Mucosa of descending colon (tissue), 3 donors: ENCODE data around the gene TRAF3. TPM values are rescaled to one million over a fixed set of nuclear protein-coding genes. Genes with fewer than 3 reads are reported as not detected.

Experiments used
- ATAC-seq: fragments of 200-7000 bp; cut with Tn5 transposase; one replicate; pipeline ENCODE4 v1.9.1; 2020; ENCODE audit warnings: mild to moderate bottlenecking, moderate library complexity
- DNase-seq, 3 donors: peaks; one replicate each; pipeline ENCODE4 v3.0.0-alpha.2; 2020
- H3K36me3 ChIP-seq: fragments of 200-600 bp; one replicate; pipeline ENCODE4 v1.8.0; 2021; ENCODE audit warnings: low read depth, mild to moderate bottlenecking
- H3K4me1 ChIP-seq: fragments of 200-600 bp; one replicate; pipeline ENCODE4 v1.8.0; 2021; ENCODE audit warnings: low read depth, mild to moderate bottlenecking
- H3K4me3 ChIP-seq: fragments of 200-600 bp; one replicate; pipeline ENCODE4 v1.8.0; 2021; ENCODE audit warnings: mild to moderate bottlenecking
- H3K9me3 ChIP-seq: fragments of 200-600 bp; one replicate; pipeline ENCODE4 v1.8.0; 2021; ENCODE audit warnings: mild to moderate bottlenecking
- CTCF ChIP-seq: fragments of 200-600 bp; IDR thresholded peaks from one replicate; pipeline ENCODE4 v1.8.0; 2022; ENCODE audit warnings: antibody characterized with exemption, mild to moderate bottlenecking
- intact Hi-C, 2 donors: fragments of 100-400 bp; cut with DNase I in 1 of 2; cut with micrococcal nuclease in 1 of 2; formaldehyde crosslinking; loops; one replicate each; pipeline versions ENCODE4 v1.11.0 to v1.11.1; 2022; cut with DNase I, micrococcal nuclease
- total RNA-seq, 3 donors: library from RNA; stranded (reverse); fragmentation: NEBNext Ultra II Directional in 2 of 3; extraction: Animal tissue kit (Norgen Biotek cat#: 25700) in 2 of 3; gene quantifications; one replicate each; pipeline versions ENCODE4 v1.2.1 to v1.2.4, GENCODE V29; 2021 to 2023
- donor health status: DM: no; HTN: no; CAD: no; lungs with moderate emphysema.
- donor health status: DM: no; HTN: no; CAD: no.
- donor health status: DM: no; HTN: yes; CAD: no.

Gene TRAF3
- total RNA-seq, 3 donors from 2014 or later, result 20.9 to 36.0 (median 21.3) TPM

- H3K36me3 ChIP-seq, result no peaks in the 10 kb centered on the region
- ATAC-seq (peak; percentile 37), DNase-seq (peak in 2 of 3 donors; percentile 33 to 58)
- peaks cover 7% of the 10 kb centered on the region for H3K4me1 ChIP-seq
- no peak for TF ChIP-seq CTCF
- intact Hi-C loops, result loop anchor here (10.0 kb wide), 2 partner anchors 137 to 147 kb away; partner anchors contain the start of gene AMN (in 1 of the 2)
- peak overlapping the region; percentile 75 for H3K4me3 ChIP-seq
- no peaks in the 10 kb centered on the region for H3K9me3 ChIP-seq
Measured at GRCh38 chr14:102777711-102778337, 575 bp downstream of the TRAF3 start.

GRCh38 chr14:102778338-102779083 lies 1.3 kb downstream of the TRAF3 start:
- Histone ChIP-seq H3K36me3 (no peaks in the 10 kb centered on the region), H3K4me1 (peaks cover 7% of the 10 kb centered on the region), H3K4me3 (peak overlapping the region; percentile 75), H3K9me3 (no peaks in the 10 kb centered on the region)
- intact Hi-C loops, result loop anchor here (10.0 kb wide), 2 partner anchors 136 to 146 kb away; partner anchors contain the start of gene AMN (in 1 of the 2)
- no peak for TF ChIP-seq CTCF
- DNase-seq (no peak), ATAC-seq (no peak)

GRCh38 chr14:102779084-102779462 lies 1.8 kb downstream of the TRAF3 start:
- no peaks in the 10 kb centered on the region for H3K9me3 ChIP-seq
- DNase-seq (no peak), ATAC-seq (no peak)
- TF ChIP-seq CTCF, result no peak
- H3K36me3 ChIP-seq, result no peaks in the 10 kb centered on the region
- peaks cover 7% of the 10 kb centered on the region for H3K4me1 ChIP-seq
- intact Hi-C loops, result loop anchor here (10.0 kb wide), 2 partner anchors 136 to 146 kb away; partner anchors contain the start of gene AMN (in 1 of the 2)
- no peak overlapping the region for H3K4me3 ChIP-seq

GRCh38 chr14:102779574-102780315 lies 2.5 kb downstream of the TRAF3 start:
- DNase-seq (peak in 1 of 3 donors; percentile 48), ATAC-seq (no peak)
- intact Hi-C loops, result loop anchor here (10.0 kb wide), 2 partner anchors 135 to 145 kb away; partner anchors contain the start of gene AMN (in 1 of the 2)
- Histone ChIP-seq H3K4me3 (no peak overlapping the region), H3K36me3 (no peaks in the 10 kb centered on the region), H3K4me1 (peaks cover 7% of the 10 kb centered on the region), H3K9me3 (no peaks in the 10 kb centered on the region)
- TF ChIP-seq CTCF, result no peak

- intact Hi-C loops, result no loop called here
- peaks cover 7% of the 10 kb centered on the region for H3K4me1 ChIP-seq
Measured at GRCh38 chr14:102781063-102781462, 3.8 kb downstream of the TRAF3 start.

More at GRCh38 chr14:102781063-102781462, 3.8 kb downstream of the TRAF3 start:
- H3K4me3 ChIP-seq, result no peak overlapping the region
- ATAC-seq (no peak), DNase-seq (no peak)
- H3K9me3 ChIP-seq, result no peaks in the 10 kb centered on the region
- H3K36me3 ChIP-seq, result no peaks in the 10 kb centered on the region
- no peak for TF ChIP-seq CTCF
